ENCODE data around the gene HERC2.
"Not testable (repeated sequence)": the region's sequence is repeated elsewhere in the genome, so short reads cannot be mapped to it uniquely, and the experiment has no call there.

Gene HERC2

DNA sequence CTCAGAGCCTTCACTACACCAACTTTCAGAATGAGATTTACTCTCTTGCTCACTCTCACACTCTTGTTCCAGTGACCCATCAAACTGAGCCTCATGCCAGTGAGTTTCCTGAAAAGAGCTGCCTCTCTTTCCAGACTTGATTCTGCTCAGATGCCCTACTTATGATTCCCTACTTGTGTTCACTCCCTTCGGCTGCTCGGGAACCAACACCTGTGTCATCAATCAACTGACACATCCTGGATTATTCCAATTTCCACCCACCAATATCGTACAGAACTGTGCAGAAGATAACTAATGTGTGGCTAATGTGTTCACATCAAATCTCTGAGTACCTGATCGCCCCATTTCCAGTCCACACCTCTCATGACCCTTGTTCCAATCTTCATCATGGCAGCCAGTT is 100.3 kb downstream of the HERC2 start:
- not testable (repeated sequence) for DNase-seq (ENCODE audit: low read depth)

DNA sequence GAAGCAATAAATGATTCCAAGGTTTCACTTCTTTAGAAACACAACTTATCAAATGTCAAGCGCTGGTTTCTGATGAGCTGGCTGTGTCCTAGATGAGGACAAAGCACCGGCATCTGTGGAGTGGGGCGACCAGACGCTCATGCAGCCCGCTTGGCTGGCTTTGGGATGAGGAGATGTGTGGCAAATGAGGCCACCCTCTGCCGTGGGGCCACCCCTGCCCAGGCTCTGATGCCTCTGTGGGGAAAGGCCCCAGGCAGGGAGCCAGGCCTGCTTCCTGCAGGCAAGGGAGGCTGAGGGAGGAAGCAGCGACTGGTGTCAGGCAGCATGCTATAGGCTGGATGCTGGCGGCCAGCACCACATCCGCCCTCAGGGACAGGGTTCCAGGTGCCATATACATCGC is 102.9 kb downstream of the HERC2 start:
- no peak for DNase-seq (ENCODE audit: low read depth)

DNA sequence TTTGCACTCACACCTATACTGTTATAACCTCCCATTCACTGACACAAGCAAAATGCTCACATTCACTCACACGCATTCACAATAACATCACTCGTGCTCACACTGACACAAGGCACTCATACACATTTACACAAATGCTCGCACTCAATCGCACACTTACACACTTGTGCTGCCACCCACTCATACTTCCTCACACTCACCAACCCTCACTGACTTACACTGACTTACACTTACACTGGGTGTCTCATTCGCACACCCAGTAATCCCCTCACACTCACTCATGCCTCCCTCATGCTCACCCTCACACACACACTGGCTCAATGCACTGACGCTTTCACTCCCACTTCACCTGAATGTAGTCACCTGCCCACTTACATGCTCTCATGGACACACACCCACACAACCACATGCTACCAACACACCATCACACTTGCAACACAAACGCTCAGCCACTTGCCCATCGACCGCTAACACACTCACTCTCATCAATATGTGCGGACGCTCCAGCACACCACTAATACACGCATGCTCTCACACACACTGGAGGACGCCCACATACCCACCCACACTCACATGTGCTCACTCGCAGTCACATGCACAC is 104.9 kb downstream of the HERC2 start:
- DNase-seq (ENCODE audit: low read depth), result not testable (repeated sequence)

DNA sequence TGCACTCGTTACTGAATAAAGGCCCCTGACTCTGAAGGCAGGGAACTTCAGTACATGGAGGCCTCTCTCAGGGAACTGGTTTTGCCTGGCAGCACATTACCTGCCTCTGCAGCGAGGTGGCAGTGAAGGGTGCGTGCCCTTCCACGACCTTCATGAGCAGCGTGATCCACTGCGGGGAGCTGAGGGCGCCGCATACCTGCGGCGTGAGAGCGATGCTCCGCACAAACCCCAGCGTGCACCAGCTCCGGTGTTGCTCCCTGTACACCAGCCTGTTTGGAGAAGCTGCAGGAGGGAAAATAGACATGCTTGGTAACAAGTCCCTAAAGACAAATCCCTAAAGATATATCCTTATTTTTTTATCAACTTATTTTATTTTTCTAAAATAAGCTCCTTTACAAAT is 106.5 kb downstream of the HERC2 start:
- DNase-seq (ENCODE audit: low read depth), result not testable (repeated sequence)

DNA sequence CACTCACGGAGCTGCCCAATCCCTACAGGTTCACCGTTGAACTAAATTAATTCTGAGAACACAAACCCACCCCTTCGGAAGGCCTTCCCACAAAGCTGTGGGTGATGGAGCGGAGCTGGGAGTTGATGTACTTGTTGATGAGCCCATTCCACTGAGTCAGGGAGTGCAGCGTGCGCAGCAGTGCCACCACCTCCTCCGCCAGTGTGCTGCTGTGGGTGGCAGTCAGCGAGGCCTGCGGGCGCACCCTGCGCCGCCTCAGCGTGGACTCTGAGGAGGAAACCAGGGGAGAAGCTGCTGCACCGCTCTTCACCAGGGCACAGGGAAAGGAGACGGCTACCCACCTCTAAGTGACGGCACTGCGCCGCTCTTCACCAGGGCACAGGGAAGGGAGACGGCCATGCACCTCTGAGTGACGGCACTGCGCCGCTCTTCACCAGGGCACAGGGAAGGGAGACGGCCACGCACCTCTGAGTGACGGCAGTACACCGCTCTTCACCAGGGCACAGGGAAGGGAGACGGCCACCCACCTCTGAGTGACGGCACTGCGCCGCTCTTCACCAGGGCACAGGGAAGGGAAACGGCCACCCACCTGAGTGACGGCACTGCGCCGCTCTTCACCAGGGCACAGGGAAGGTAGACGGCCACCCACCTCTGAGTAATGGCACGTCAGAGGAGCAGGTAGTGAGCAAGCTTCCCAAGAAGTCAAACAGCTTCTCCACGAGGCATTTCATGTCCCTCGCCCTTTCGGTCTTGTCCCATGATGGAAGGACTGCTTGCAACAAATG is 107.8 kb downstream of the HERC2 start:
- not testable (repeated sequence) for DNase-seq (ENCODE audit: low read depth)

DNA sequence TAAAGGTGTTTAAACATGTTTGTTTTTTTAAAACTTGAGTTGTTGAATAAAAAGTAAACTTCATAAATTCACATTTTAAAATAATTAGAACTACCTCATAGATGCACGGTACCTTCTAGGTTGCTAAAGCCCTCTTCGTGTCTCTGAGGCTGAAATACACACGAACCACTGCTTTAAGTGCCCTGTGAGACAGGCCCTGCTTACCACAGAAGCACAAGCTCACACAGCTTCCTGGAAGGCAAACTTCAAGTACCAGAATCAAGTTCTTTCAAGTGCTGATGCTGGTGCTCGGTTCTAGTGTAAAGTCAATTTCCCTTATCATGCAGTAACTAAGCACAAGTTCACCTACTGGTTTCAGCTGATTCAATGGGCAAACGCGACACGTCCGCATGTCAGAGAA is 108.6 kb downstream of the HERC2 start:
- not testable (repeated sequence) for DNase-seq (ENCODE audit: low read depth)

DNA sequence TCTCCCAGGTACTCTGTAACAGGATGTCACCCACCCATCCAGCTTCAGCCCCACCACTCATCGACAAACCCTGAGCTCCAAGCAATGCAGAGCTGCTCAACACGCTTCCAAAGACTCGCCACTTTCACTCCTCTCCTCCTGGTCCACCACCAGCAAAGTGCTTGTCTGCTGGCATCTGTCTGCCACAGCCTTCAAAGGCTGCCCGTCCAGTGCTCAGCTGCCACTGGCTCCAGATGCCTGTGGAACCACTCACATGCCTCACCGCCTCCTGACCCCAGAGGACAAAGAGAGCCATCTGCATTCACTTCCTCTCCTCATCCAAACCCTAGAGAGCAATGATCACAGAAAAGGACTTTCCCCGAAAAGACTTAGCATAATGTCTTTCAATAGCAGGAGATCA is 113.4 kb downstream of the HERC2 start:
- DNase-seq (ENCODE audit: low read depth), result no peak

DNA sequence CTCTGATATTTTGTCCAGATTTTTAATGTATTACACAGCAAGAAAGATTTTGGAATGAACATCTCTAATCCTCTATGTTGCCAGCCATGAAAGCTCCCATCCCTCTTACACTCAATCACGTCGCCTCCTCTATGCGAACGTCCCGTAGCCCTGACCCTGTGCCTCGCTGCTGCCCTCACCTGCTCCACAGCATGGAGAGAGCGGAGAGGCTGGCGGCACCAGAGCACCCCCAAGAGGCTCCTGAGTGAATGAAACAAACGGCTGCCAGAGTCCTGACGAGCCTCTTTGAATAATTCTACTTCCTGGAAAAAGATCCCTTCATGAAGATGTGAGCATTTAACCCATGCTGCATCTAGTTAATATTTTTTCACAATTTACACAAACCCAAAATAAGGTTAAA is 116.3 kb downstream of the HERC2 start:
- not testable (repeated sequence) for DNase-seq (ENCODE audit: low read depth)

DNA sequence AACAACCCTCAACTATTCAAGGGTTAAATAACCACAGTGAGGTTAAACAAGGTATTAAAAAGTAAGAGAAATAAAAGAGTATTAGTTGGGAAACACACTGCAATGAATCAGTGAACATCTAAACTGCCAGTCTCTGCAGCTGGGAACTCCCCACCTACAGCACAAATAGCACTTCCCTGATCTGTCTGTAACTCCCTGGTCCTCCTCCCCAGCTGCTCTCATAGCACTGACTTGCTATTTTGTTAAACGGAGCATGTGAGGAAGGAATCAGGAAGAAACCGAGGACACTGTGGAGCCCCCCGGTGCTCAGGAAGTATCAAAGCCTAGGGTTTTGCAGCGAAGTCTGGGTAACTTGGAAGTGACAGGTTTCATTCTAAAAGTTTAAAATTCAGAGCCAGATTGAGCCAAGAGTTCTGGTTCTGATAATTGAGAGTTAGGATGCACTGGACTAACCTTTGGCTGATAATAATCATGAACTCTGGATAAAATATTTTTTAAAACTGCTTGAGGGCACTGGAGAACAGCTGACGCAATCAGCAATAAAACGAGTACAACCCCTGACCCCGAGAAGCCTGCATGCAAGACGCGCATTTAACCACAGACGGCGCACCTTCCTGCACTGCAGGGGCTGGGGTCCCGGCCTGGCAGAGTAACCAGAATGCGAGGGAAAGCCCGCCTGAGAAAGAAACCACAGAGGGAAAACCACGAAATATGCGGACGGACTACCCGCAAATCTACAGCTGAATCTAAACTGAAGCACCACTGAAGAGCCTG is 118.7 kb downstream of the HERC2 start:
- not testable (repeated sequence) for DNase-seq (ENCODE audit: low read depth)

DNA sequence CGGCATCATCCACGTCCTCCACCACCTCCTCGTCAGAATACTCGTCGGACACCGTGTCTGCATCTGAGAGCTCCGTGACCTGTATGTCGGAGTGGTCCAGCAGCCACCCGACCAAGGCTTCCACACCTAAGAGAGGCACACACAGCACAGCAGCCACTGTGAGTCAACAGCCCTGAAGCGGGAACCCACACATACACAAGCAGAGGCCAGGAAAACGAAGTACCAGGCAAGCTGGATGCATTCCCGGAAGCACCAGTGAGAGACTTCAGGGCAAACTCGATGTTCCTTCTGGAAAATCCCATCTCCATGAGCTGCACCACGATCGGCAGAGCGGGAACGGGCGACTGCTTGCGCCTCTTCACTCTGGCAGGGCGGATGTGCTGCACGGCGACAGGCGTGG is 119.9 kb downstream of the HERC2 start:
- not testable (repeated sequence) for DNase-seq (ENCODE audit: low read depth)

DNA sequence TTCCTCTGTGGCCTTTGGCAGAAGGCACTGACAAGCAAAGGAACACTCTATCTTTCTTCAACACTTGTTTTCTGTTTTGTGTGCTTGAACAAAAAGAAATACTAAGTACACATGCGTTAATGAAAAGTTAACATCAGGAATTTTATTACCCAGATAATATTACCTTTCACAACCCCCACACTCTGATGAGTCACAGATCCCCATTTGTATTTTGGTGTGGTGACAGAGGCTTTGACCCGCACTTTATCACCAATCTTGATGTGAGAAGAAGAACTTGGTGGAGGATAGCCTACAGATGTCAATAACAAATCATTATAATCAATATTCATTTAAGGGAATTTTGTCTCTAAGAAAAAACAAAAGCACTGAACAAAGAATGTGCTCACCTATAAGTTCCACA is 123.8 kb downstream of the HERC2 start:
- not testable (repeated sequence) for DNase-seq (ENCODE audit: low read depth)

DNA sequence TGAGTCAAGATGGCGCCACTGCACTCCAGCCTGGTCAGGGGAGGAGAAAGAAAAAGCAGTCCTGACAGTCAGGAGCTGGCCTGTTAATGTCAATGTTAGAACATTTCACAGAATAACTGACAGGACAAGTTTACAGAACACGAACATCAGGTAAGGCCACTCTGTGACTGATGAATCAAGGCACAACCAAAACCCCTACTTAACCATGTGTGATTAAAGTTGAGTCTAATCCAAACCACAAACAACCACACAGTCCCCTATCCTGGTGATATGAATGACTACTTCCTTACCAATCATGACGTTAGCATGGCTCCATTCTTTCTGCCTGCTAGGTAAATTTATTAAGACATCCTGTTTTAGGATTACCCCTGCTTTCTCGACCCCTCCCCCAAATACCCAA is 124.3 kb downstream of the HERC2 start:
- DNase-seq (ENCODE audit: low read depth), result not testable (repeated sequence)

DNA sequence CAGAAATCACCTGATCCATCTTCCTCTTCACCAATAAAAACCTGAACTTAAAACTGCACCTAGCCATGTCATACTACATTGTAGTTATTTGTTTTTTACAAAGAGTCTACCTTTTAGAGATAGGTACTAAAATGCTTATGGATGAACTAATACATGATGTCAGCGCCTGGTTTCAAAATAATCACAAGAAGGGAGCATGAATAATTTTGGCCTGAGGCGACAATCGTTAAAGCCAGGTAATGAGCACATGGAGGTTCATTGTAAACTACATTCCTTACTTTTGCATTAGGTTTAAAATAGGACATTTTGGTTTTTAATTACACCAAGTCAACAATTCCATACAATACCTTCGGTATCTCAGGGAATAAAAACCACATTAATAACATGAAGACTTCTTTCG is 125.4 kb downstream of the HERC2 start:
- DNase-seq (ENCODE audit: low read depth), result not testable (repeated sequence)

DNA sequence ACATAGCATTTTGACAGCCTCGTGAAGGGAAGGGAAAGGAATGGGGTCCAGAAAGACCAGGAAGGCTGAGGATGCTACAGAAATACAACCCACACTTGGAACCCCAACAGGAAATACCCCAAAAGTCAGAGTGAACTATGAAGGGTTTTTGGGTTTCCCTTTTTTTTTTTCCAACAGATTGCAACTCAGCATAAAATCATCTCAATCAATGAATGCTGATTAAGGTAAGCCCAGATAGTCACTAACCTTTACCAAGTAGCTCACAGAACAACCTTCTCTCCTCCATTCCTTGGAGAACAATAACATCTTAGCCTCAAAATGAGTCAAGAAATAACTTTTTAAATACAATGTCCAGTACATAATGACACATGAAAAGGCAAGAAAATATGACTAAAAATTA is 129.2 kb downstream of the HERC2 start:
- DNase-seq (ENCODE audit: low read depth), result no peak

DNA sequence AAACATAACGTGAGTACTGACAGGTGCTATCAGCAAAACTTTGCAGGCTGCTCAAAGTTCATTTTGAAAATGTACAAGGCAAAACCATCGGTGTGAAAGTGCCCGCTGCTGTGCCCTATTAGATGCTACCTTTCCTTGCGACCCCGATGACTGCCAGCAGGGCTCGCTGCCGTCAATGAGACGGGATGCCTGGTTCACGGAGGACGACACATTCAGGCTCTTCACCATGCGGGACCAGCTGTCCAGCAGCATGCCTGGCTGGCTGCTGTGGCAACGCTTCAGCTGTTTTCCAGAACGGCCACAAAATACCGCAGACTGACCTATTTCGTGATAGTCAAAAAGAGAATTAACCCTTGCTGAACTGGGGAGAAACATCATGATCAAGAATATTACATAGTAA is 130.1 kb downstream of the HERC2 start:
- DNase-seq (ENCODE audit: low read depth), result no peak

DNA sequence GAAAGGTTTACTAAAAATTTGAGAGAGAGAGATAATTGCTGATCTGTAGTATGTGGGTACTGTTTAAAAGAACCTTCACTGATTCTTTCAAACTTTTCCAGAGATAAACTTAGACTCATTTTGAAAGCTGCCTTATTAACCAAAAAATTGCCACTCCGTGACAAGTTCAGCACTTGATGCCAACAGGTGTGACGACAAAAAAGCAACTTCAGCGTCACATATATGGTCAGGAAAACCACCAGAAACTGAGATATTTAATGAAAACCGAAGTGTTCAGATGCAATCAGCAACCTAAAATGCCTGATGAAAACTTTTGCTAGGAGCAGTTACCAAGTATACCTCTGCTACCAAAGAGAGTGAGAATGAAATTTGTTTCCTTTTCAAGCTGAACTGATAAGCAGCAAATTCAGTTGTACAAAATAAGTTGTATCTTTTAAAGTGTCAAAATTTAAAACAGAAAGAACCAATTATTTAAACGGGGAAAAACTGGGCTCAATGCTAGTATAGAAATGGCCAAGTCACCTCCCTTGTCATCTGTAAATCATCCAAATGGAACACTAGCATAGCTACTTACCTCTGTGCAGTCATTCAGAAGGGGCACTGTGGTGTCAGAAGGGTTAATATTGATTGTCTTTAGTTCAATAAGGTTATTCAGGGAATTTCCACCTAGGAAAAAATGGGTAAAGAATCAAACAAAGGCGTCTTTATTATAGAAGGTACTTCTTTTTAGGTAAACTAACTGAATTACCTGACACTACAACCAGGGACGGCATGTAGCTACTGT is 131.4 kb downstream of the HERC2 start:
- DNase-seq (ENCODE audit: low read depth), result no peak

DNA sequence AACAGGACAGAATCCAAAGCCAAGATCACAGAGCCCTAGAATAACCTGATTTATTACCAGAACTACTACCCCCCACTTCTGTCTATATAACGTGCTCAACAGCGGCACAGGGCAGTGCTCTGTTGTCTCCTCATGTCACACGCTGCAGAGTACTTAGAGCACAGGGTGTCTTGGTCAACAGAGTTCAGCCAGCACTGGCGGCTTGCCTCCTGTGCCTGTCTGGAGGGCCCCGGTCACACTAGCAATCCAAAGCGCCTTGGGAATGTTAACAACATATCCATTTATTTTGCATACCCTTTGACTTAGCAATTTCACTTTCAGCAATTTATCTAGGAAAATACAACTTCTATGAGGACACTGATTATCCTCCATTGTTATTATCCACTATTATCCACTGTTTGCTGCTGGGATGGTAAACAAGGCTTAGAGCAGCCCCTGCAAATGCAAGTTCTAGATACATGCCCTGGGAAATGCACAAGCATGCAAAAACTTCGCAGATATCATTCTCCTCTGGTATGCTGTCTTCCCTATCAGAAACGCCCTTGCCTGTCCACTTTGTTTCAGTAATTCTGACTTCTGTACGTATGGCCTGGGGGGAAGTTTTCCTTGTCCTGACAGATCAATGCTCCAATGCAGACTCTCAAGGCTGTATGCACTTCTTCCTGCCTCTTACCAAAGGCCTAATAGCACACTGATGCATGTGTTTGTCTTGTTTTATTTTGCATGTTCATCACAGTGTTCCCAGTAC is 136.7 kb downstream of the HERC2 start:
- no peak for DNase-seq (ENCODE audit: low read depth)

DNA sequence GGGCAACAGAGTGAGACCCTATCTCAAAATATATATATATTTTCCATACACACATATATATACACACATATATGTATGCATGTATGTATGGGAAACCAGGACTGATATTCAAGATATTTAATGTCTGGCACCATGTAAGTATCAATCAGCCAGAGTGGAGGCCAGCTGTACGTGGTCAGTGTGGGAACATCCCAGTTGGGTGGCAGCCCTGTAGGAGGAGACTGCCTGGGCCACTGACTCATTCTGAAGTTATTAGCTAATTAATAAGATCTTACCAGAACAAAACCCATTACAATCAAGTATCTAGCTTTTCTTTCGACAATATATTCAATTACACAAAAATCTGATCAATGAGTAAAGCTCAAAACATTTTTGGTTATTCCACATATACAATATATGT is 137.8 kb downstream of the HERC2 start:
- DNase-seq (ENCODE audit: low read depth), result no peak

DNA sequence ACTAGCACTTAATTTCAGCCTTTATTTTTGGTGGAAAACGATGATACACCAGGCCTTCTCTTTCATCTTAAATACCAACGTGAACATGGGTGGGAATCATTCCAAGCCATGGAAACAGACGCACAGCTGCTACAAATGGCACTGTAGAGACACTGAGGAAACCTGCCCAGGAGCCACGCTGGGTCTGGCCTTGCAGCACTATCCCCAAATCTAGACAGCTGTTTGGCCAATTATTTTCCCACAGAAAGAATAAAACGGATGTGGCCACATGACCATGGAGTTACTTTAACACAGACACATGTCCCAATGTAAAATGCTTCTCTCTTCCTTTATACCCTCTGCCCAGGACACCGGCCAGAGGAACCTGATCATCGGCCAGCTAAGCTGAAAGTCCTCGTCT is 139.2 kb downstream of the HERC2 start:
- no peak for DNase-seq (ENCODE audit: low read depth)

DNA sequence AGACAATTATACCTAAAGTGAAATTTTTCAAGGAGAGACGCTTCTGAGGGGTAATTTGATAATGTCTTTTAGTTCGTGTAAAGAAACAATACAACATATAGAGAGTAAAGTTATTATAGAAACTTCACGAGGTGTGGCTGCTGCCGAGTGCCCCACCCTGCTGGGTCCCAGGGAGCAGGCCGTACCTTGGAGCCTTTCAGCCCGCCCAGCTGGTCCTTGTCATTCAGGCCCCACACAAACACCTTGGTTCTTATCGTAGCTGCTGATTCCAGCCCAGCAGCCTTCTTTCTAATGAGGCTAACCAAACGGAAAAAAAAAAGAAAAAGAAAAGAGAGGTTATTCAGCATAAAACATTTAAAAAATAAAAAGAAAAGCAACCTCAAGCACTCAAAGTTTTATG is 139.8 kb downstream of the HERC2 start:
- no peak for DNase-seq (ENCODE audit: low read depth)

DNA sequence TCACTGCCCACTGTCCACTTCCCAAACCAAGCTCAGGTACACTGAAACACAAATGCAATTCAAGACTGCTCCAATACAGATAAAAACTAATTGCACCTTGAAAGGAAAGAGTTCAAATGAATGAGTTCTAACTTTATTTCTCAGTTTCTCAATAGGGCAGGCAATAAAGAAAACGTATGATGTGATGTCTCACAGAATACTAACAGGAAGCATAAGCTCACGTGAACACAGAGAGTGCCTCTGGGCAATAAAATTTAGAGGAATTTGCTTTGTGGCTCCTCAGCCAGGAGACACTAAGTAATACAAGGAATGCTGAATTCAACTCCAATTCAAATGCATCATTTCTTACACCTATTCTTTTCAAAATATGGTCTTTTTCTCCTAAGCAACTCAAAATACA is 140.6 kb downstream of the HERC2 start:
- DNase-seq (ENCODE audit: low read depth), result no peak
